Measurements from ENCODE around the gene ASNSD1. TPM values are rescaled to one million over a fixed set of nuclear protein-coding genes. Genes with fewer than 3 reads are reported as not detected.
"Not testable (repeated sequence)": the region's sequence is repeated elsewhere in the genome, so short reads cannot be mapped to it uniquely, and the experiment has no call there.

ASNSD1 gene
- total and polyA plus RNA-seq, 2 of the 8 experiments (the other 6 are each of a cell fraction or from before 2014, with no cell fraction given) = 14.1 to 44.8 TPM

DNA sequence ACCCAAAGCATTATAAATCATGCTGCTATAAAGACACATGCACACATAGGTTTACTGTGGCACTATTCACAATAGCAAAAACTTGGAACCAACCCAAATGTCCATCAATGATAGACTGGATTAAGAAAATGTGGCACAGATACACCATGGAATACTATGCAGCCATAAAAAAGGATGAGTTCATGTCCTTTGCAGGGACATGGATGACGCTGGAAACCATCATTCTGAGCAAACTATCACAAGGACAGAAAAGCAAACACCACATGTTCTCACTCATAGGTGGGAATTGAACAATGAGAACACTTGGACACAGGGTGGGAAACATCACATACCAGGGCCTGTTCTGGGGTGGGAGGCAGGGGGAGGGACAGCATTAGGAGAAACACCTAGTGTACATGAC, 56.3 kb downstream of the ASNSD1 start:
- POLR2A ChIA-PET (ENCODE audit: partially characterized antibody); CTCF ChIA-PET (ENCODE audit: partially characterized antibody); H3K9me3 ChIP-seq (ENCODE audit: insufficient read depth in 2 of 2, low read depth in 1 of 2, low read length in 1 of 2); H2BK20ac ChIP-seq (ENCODE audit: low read length); H3K36me3 ChIP-seq (ENCODE audit: control insufficient read depth in 2 of 4, insufficient read depth in 4 of 4, low read length in 3 of 4); H3K4ac ChIP-seq (replicated peaks; ENCODE audit: insufficient read length, low read depth, low read length); H4K20me1 ChIP-seq (replicated peaks in 1 of 2; ENCODE audit: control insufficient read depth in 1 of 2, insufficient read depth in 2 of 2, low read length in 2 of 2); H2BK5ac ChIP-seq (ENCODE audit: low read depth, low read length); H2BK15ac ChIP-seq (ENCODE audit: low read length); H3K14ac ChIP-seq (ENCODE audit: insufficient read length); H3K18ac ChIP-seq (ENCODE audit: extremely low read depth, low read length); H3K79me1 ChIP-seq (ENCODE audit: low read depth, low read length); H3K27ac ChIP-seq (ENCODE audit: low read depth, low read length); H4K8ac ChIP-seq (ENCODE audit: extremely low read depth, insufficient read depth, low read length); H3K56ac ChIP-seq (replicated peaks; ENCODE audit: insufficient read length, low read depth, low read length); H2BK120ac ChIP-seq (replicated peaks; ENCODE audit: low read depth, low read length); FAIRE-seq; H3K23ac ChIP-seq (ENCODE audit: insufficient read length); H2AFZ ChIP-seq (ENCODE audit: low read length); H3K9ac ChIP-seq (replicated peaks in 1 of 4; ENCODE audit: extremely low read depth in 1 of 4, low read depth in 3 of 4, low read length in 3 of 4); H3K79me2 ChIP-seq (ENCODE audit: control insufficient read depth in 1 of 2, insufficient read depth in 2 of 2, low read length in 2 of 2); H4K91ac ChIP-seq (replicated peaks; ENCODE audit: insufficient read length, low read length); H3K27me3 ChIP-seq (replicated peaks in 1 of 4; ENCODE audit: control insufficient read depth in 3 of 4, extremely low read depth in 1 of 4, insufficient read depth in 3 of 4, low read length in 3 of 4); H2AK5ac ChIP-seq (ENCODE audit: low read depth, low read length); H3K23me2 ChIP-seq (ENCODE audit: low read depth, low read length); H2BK12ac ChIP-seq (ENCODE audit: low read depth, low read length); DNase-seq (ENCODE audit: low read depth in 1 of 2, low spot score in 2 of 2); H4K5ac ChIP-seq (ENCODE audit: insufficient read length, low read depth, low read length); H3K4me1 ChIP-seq (replicated peaks in 1 of 4; ENCODE audit: control insufficient read depth in 3 of 4, insufficient read depth in 4 of 4, low read length in 3 of 4); H3K4me3 ChIP-seq (ENCODE audit: extremely low read depth in 1 of 4, insufficient read depth in 2 of 4, low read depth in 3 of 4, low read length in 4 of 4); H3K4me2 ChIP-seq (ENCODE audit: insufficient read depth in 1 of 2, low read depth in 2 of 2, low read length in 2 of 2): not testable (repeated sequence)
- 83% methylated on average over 1 of the region's 1 CpG; no CpG with 5 or more reads in 1 of the 2 experiments for WGBS, 2 experiments (ENCODE audit: extremely low coverage in 1 of 2, insufficient coverage in 1 of 2, insufficient read length in 1 of 2, insufficient replicate concordance in 2 of 2, low coverage in 1 of 2, low lambda C conversion rate in 2 of 2, missing lambda C conversion rate in 1 of 2)
